Kidney glomerular epithelial cell (primary cell): ENCODE measurements around the gene TNIK.

Experiments
- DNase-seq: peaks from one replicate; lab custom pipeline; 2025; lab: John Stamatoyannopoulos, UW

Gene TNIK

DNA sequence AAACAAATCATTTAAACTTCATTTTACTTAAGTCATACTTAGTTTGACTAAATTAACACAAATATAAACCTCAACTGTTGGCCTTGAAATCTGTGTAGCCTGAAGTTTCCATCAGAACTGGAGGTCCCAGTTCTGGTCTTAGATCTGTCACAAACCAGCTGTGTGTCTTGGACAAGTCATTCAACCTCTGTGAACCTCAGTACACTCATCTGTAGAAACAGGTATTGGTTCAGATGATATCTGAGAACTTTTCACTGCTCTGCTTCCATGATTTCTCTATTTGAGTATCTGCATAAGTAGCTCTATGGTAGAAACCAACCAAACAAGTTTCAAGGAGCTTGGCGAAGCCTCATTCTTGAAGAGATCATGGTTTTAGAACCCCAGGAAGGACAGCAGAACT is 373.3 kb downstream of the TNIK start:
- no peak for DNase-seq

DNA sequence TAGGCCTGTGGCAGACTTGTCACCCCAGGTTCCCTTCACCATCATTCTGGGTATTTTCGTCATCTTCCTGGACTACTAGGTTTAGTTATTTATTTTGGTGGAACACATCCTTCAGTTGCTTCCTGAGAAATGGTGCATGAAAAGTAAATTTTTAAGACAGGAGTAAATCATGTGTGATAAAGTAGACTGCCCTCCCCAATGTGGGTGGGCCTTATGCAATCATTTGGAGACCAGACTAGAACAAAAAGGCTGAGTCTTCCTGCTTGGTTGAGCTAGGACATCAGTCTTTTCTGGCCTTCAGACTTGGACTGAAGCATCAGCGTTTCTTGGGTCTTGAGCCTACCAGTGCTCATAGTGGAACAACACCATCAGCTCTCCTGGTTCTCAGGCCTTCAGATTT is 382.9 kb downstream of the TNIK start:
- peak; percentile 66 for DNase-seq

DNA sequence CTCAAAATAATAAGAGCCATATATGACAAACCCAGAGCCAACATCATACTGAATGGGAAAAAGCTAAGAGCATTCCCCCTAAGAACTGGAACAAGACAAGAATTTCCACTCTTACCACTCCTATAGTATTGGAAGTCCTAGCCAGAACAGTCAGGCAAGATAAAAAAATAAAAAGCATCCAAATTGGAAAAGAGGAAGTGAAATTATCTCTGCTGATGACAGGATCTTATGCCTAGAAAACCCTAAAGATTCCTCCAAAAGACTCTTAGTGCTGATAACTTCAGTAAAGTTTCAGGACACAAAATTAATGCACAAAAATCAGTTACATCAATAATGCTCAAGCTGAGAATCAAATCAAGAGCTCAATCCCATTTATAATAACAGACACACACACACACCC is 387.8 kb downstream of the TNIK start:
- DNase-seq: no peak

DNA sequence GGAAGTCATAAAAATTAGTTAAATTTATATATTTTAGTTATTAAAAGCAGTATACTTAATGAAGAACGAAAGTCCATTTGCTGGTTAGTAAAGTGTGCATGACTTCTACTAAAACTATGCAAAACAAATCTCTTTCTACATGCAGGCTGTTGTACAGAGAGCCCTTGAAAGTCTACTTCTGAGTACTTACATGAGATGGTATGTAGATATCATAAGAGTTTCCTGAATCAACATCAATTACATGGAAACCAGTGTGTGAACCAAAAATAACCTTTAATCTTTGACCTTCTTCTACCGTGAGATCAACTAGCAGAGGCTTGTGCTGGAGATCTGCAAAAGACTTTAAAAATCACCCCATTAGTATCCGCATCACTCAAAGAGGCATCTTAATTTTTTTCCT is 391.5 kb downstream of the TNIK start:
- no peak for DNase-seq

DNA sequence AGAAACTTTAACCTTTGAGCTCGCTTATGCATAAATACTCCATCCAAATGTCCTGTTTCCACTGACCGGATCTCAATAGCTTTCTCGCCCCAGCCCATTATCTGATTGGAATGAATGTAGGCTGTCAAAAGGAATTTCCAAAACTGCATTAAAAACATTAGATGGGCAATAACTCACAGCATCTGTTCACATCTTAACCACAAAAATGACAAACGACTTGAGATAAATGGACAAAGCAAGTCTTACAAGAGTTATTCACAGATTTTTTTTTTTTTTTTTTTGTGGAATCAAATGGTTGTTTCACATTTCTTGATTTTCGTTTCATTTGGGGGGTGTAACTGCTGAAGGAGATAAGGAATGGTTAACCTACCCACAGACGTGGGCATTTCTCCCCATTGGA is 394.0 kb downstream of the TNIK start:
- no peak for DNase-seq

DNA sequence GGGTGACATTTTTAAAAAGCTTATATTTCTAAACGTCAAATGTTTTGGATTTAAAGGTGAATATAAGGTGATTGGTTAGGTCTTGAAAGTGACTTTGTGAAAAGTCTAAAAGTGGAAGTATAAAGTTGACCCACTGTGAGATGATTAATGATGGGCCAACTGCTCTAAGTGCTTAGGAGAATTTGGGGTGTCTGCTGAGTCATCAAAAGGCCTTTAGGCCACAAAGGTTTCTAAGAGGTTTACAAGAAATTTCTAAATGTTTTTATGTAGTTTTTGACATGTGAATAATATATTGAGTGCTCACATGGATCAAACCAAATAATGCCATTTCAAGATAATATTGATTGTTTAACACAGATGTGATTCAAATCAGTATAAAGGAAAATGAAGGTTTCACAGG is 394.5 kb downstream of the TNIK start:
- DNase-seq: no peak

DNA sequence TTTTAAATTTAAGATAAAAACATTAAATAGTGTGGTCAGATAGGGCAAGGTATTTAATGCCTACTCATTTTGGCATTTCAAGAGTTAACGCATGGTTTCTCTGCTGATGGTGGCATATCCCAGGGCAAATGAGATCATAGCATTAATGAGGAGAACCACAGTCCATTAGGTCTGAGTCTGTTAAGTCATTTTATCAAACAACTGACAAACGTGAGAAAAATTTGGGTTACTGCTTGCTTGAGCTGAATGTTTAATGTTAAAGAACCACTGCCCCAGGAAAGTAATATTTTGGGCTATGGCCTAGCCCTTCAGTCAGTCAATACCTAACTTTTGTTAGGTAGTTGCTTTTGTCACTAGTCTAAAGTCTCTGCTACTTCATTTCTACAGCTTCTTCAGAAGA is 395.7 kb downstream of the TNIK start:
- DNase-seq: peak; percentile 64

DNA sequence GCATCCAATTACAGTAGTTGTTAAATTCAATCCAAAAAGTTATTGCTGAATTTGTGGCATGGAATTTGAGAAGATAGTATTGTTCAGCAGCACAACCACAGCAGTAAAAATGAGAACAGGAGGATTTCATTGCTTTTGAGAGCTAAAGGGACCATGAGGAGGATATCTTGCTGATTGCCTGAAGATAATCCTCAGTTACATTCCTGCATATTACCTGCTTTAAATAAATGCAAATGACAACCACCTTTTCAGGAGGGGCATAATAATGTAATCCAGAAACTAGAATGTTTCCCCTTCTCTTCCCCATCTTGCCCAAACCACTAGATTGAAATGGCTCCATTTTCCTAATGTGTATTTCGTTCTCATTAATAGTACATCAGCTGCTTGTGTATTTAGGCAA is 398.5 kb downstream of the TNIK start:
- no peak for DNase-seq

DNA sequence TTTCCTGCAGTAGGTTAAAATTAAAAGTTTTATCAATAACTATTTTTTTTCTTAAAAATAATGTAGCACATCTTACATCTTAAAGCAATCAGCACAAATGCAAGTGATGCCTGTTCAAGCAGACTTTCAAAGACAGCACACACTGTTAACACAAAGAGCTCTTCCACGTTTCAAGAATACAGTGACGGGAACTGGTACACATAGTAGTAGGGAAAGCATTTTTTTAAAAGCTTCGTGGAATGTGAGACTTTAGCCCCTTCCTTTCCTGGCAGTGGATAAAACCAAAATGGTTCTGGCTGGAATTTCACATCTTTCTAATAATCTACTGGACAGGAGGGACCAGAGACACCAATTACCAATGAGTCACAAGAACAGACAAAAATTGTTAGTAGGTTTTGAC is 400.2 kb downstream of the TNIK start:
- no peak for DNase-seq

DNA sequence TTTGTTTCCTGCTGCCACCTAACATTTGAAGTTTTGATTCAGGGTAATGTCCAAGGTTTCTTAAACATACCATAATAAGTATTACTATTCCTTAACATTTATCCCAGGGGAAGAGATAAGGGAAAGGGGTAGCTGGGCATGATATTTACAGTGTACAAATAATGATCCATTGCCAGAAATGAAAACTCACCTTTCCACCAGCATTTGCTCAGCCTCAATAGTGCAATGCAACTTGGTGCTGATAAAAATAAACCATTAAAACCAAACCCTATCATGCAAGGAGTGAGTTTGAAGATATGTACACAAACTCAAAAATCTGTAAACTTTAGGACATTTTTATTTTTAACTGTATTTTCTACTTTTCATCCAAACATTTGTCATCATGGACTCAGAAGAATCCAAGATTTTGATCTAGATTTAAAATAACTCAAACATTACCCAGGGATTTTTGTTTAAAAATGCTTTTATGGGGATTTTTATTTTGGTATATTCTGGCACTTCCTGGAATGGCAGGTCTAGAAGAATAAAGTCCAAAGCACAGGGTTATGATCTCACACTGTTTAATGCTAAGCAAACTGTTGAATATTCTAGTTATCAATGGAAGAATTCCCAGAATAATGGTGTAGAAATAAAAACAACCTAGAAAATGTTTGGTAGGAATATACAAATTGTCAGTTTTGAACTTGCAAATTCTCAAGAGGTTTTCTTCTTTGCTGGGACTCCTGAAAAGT is 401.2 kb downstream of the TNIK start:
- DNase-seq: no peak

DNA sequence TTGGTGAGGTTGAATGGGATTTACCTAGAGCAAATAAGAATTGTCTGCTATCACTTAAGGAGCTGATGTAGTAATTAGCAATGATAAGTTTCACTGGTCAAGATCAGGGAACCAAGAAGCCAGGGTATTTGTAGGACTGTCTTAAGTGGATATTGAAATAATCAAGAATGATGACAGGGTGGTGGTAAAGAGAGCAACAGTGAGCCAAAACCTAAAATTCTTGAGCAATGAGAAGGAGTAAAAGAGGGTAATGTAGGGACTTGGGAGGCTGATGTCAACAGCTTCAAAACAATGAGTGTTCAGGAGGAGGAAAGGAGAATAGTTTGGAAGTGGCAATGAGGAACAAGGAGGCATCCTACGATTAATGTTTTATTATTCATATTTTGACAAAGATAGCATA is 402.1 kb downstream of the TNIK start:
- DNase-seq: peak; percentile 36

DNA sequence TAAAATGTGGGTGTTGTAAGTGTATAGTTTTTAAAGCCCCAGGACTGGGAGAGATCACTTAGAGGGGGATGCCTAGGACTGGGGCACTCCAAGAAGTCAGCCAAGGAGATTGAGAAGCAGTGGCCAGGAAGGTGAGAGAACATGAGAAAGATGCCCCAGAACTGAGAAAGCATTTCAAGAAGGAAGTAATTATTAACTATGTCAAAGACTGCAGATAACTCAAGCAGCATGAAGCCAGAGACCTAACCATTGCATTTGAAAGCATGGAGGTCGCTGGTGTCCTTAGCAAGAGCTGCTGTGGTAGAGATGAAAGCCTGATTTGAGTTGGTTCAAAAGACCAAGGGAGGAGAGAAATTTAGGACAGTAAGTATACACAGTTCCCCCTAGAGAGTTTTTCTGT is 403.1 kb downstream of the TNIK start:
- no peak for DNase-seq

DNA sequence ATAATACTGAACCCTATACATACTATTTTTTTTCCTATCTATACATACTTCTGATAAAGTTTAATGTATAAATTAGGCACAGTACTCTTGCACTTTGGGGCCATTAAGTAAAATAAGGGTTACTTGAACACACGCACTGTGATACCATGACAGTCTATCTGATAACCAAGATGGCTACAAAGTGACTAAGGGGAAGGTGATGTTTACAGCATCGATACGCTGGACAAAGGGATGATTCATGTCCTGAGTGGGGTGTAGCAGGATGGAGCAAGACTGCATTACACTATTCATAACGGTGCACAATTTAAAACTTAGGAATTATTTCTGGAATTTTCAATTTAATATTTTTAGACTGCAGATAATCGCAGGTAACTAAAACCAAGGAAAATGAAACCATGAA is 403.7 kb downstream of the TNIK start:
- DNase-seq: peak; percentile 43

DNA sequence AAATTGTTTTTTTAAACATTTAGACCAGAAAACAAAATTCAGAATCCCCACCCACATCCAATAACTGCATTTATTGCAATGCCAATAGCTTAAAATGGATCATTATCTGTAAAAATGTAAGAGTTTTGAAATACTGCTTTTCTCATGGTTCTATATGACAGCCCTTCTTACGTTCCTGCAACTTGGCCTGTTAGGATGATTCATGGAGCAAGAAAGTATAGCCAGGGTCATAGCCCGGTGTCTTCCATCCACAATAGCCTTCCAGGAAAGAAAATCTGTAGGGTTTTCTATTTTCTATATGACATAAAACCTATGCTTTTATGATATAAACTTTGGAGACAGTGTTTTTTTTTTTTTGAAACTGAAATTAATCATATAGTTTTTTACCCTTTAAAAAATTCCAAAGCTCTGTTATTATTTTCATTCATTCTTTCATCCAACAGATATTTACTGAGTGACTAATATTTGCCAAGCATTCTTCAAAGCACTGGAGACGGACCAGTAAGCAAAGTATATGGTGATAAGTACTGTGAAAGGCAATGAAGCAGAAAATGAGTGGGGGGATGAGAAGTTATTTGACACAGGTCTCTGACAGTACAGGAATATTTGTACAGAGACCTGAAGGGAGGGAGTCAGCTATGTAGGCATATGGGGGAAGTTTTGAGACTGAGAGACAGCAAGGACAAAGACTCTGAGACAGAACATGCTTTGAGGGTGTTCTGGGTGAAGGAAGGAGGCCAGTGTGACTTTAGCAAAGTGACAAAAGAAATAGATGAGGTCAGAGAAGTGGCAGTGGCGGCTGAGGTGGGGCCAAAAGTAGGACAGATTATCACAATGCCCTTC is 404.6 kb downstream of the TNIK start:
- peak; percentile 97 for DNase-seq

DNA sequence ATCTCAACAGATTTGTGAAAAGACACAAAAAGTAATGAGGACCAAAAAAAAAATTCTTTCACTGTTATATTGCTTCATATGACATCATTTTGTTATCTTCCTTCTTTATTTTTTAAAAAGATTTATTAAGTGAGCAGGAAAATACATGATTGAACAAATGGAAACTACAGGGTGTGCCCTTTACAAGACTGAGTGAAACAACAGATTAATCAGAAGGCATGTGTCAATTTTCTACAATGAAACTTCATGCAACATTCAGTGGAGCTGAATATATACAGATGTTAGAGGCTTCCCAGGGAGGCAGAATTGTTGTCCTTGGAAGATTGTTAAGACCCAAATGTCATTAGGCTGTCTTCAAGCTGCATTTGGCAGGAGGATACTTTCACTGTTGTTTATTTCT is 405.3 kb downstream of the TNIK start:
- DNase-seq: no peak

DNA sequence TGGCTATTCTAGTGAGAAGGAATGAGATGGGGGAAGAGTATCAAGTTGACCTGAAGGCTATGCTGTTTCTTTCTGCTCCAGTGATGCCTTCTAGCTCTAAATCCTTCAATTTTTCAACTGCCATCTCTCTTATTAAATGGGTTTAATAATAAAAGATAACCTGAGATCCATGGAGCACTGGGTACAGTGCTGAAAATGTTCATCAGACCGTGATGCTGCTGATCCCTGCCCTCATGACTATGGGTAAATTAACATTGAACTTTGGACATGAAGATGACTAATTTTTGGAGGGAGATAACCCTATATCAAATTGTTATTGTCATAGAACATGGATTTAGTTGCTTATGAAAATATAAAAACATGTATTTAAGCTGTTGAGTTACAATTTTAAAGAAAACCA is 406.0 kb downstream of the TNIK start:
- DNase-seq: peak; percentile 42

DNA sequence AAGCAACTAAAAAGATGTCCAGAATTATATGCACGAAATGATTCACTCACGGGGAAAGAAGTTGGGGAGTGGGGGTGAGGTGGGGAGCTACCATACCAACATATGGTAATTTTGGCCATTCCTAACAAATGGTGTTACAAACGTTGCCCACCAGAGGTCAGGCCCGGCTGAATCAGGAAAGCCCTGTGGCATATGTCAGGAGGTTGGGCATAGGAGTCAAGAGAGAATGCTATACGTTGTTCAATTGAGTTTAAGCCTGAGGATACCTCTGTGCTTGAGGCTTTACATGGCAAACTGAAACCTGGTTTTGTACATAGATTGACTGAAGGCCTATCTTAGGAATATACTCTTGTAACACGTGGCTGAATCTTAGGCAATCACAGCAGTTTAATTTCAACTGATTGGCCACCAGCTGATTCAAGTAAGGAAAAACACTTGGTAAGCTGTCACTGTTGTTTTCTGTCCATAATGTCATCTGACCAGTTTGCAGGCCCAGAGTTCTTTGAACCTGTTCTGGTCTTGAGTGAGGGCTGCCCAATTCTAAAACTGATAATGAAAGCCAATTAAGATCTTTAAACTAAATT is 410.3 kb downstream of the TNIK start:
- peak; percentile 57 for DNase-seq

DNA sequence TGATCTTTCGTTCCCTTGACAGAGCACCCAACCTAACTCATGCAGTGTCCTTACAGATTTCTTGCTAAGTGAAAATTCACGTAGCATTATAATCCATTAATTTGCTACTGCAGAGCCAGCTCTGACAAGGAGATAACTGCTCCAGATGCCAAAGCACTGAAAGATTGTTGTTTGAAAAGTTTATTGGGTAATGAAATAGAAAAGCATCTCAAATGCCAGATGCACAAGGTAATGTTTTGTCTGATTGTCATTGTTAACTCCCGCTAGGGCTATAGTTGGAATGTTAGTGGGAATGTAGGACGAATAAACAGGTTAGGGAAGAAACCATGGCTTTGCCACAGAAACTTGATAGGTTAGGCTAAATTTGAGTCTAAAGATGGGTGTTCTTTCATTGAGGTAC is 413.4 kb downstream of the TNIK start:
- peak; percentile 22 for DNase-seq

DNA sequence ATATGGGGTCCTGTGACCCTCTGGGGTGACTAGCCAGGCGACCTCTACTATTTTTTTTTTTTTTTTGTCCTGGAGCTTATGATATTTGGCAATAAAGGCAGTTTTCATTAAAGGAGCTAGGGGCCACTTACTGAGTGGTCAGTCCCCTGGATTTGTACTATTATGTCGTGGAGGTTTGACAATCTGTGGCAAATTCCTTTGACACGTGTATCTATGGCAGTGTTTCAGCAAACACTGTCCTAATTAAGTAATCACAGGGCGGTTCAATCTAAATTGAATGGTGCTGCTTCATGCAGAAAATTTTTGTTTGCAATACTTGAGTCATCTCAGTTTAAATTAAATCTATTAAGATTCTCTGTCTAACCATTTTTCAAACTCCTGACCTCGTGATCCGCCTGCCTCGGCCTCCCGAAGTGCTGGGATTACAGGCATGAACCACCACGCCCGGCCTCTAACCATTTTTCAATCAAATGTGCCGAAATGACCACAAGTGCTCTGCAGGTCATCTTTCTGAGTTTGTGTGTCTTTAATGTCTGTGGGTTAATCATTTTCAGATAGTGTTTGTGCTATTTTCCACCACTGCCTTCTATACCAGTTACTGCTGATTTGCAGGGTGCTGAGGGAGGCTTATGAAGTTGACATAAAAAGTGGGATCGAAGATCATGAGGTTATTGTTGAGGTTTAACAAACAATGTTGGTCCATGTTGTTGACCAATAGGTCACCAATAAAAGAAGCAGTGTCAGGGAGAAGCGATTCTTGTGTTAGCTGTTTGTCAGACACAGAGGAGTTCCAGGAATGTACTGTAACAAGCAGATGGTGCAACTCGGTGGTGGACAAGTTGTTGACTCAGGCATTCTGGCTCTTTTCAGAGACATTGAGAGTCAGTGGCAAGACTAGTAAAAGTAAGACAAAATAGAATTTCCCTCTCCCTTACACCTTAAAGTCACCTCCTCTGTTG is 415.1 kb downstream of the TNIK start:
- peak; percentile 84 for DNase-seq

DNA sequence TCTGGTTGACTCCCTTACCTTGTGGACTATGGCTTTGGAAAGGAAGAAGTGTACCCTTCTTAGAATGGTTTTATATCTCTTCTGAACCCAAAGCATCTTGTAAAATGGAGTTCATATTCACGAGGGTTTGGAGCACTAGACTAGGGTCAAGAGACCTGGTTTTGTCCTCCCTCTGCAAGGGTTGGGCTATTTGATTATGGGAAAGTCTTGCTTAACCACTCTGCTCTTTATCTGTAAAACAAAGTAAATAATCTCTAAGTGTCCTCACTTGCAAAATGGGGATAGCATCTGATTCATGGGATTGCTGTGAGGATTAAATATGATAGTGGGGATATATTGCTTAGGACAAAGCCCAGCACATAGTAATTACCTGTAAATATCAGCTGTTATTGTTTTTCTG is 415.8 kb downstream of the TNIK start:
- DNase-seq: no peak

DNA sequence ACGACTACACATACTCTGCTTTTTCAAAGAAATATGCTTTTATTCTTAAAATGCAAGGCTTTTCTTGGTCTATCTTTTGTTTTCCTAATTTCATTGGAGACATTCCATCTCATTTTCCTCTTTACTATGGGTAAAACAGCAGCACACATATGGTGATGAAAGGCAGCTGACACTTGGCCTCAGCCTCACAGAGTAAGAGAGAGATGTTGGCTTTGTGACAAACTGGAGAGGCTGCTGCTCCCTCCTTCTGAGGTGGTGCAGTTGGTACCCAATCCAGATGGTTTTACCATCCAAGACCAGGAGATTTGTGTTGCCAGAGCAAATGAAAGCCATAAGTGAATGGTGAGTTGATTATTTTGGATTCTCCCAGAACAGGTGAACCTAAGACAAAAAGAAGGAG is 420.5 kb downstream of the TNIK start:
- DNase-seq: no peak

DNA sequence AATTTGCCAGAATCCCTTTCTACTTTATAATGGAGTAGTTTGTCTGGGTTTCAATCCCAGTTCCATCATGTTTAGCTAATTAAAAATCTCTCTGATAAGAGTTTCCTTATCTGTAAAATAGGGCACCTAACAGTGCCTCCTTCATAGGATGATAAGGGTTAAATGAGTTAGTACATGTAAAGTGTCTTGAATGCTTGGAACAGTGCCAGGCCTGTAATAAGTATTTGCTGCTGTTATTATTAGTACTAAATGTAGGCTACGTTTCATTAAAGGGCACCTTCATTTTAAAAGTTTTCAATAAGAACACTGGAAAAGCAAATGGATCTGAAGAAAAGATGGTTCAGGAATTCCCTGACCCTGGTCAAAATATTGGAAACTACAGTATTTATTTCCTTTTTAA is 421.9 kb downstream of the TNIK start:
- DNase-seq: no peak
